Renal pelvis (tissue), 12 donors: ENCODE results near the gene SERINC2. TPM values are rescaled to one million over a fixed set of nuclear protein-coding genes. Genes with fewer than 3 reads are reported as not detected.

ENCODE experiments used
- DNase-seq: peaks from one replicate; pipeline ENCODE4 v3.0.0-alpha.2; 2013
- long read RNA-seq, 16 experiments: transcript quantifications; one replicate each; lab custom pipeline, GENCODE V29; 2026
- polyA plus RNA-seq, 3 donors: library from polyadenylated mRNA; unstranded; fragments of 120-200 nt; gene quantifications; one replicate each; pipeline ENCODE4 v1.2.1, GENCODE V29; 2013; ENCODE audit not compliant: insufficient read length in 3 of 3

The SERINC2 gene
- 10 to 100 TPM; 46.8 to 58.5 (median 58.4) TPM for polyA plus RNA-seq
- long read RNA-seq, donor 1, transcript SERINC2-201 (10 exons, 1,997 nt) = major isoform, 7 of 7 reads
- long read RNA-seq, donor 1, partial matches to known transcripts = 0 of 7 reads
- long read RNA-seq, donor 1, other reads (novel, unspliced or antisense) = 0 of 7 reads
- long read RNA-seq, donor 2, transcript SERINC2-201 (10 exons, 1,997 nt) = major isoform, 15 of 20 reads
- long read RNA-seq, donor 2, partial matches to known transcripts = 0 of 20 reads
- long read RNA-seq, donor 2, other reads (novel, unspliced or antisense) = 5 of 20 reads
- long read RNA-seq, donor 3, transcript SERINC2-201 (10 exons, 1,997 nt) = major isoform, 8 of 21 reads
- long read RNA-seq, donor 3, partial matches to known transcripts = 13 of 21 reads
- long read RNA-seq, donor 3, other reads (novel, unspliced or antisense) = 0 of 21 reads
- long read RNA-seq, donor 4, transcript SERINC2-201 (10 exons, 1,997 nt) = major isoform, 13 of 13 reads
- long read RNA-seq, donor 4, partial matches to known transcripts = 0 of 13 reads
- long read RNA-seq, donor 4, other reads (novel, unspliced or antisense) = 0 of 13 reads
- long read RNA-seq, donor 5, transcript SERINC2-201 (10 exons, 1,997 nt) = major isoform, 7 of 14 reads
- long read RNA-seq, donor 5, partial matches to known transcripts = 7 of 14 reads
- long read RNA-seq, donor 5, other reads (novel, unspliced or antisense) = 0 of 14 reads
- long read RNA-seq, donor 6, transcript SERINC2-201 (10 exons, 1,997 nt) = major isoform, 12 of 12 reads
- long read RNA-seq, donor 6, partial matches to known transcripts = 0 of 12 reads
- long read RNA-seq, donor 6, other reads (novel, unspliced or antisense) = 0 of 12 reads
- long read RNA-seq, donor 7, transcript SERINC2-201 (10 exons, 1,997 nt) = major isoform, 18 of 48 reads
- long read RNA-seq, donor 7, partial matches to known transcripts = 30 of 48 reads
- long read RNA-seq, donor 7, other reads (novel, unspliced or antisense) = 0 of 48 reads
- long read RNA-seq, donor 8, partial matches to known transcripts = 0 of 3 reads
- long read RNA-seq, donor 8, other reads (novel, unspliced or antisense) = 0 of 3 reads
- long read RNA-seq, donor 9, transcript SERINC2-201 (10 exons, 1,997 nt) = major isoform, 23 of 36 reads
- long read RNA-seq, donor 9, partial matches to known transcripts = 8 of 36 reads
- long read RNA-seq, donor 9, other reads (novel, unspliced or antisense) = 5 of 36 reads
- long read RNA-seq, donor 10, transcript SERINC2-201 (10 exons, 1,997 nt) = major isoform, 16 of 30 reads
- long read RNA-seq, donor 10, partial matches to known transcripts = 14 of 30 reads
- long read RNA-seq, donor 10, other reads (novel, unspliced or antisense) = 0 of 30 reads
- long read RNA-seq, donor 11, transcript SERINC2-201 (10 exons, 1,997 nt) = major isoform, 5 of 24 reads
- long read RNA-seq, donor 11, partial matches to known transcripts = 19 of 24 reads
- long read RNA-seq, donor 11, other reads (novel, unspliced or antisense) = 0 of 24 reads
- long read RNA-seq, donor 12, transcript SERINC2-201 (10 exons, 1,997 nt) = major isoform, 29 of 36 reads
- long read RNA-seq, donor 12, partial matches to known transcripts = 7 of 36 reads
- long read RNA-seq, donor 12, other reads (novel, unspliced or antisense) = 0 of 36 reads
- long read RNA-seq, donor 13, transcript SERINC2-201 (10 exons, 1,997 nt) = major isoform, 5 of 5 reads
- long read RNA-seq, donor 13, partial matches to known transcripts = 0 of 5 reads
- long read RNA-seq, donor 13, other reads (novel, unspliced or antisense) = 0 of 5 reads
- long read RNA-seq, donor 14 = 0 reads
- long read RNA-seq, donor 15, transcript SERINC2-201 (10 exons, 1,997 nt) = major isoform, 39 of 56 reads
- long read RNA-seq, donor 15, partial matches to known transcripts = 10 of 56 reads
- long read RNA-seq, donor 15, other reads (novel, unspliced or antisense) = 7 of 56 reads
- long read RNA-seq, donor 16, transcript SERINC2-201 (10 exons, 1,997 nt) = major isoform, 19 of 19 reads
- long read RNA-seq, donor 16, partial matches to known transcripts = 0 of 19 reads
- long read RNA-seq, donor 16, other reads (novel, unspliced or antisense) = 0 of 19 reads

- no peak for DNase-seq
Measured at GRCh38 chr1:31412732-31413404, at the start of gene SERINC2. Gene SERINC2, plus strand, starts transcription at chr1:31413213. Its CDS starts 53 bp downstream, at chr1:31413266.

DNA sequence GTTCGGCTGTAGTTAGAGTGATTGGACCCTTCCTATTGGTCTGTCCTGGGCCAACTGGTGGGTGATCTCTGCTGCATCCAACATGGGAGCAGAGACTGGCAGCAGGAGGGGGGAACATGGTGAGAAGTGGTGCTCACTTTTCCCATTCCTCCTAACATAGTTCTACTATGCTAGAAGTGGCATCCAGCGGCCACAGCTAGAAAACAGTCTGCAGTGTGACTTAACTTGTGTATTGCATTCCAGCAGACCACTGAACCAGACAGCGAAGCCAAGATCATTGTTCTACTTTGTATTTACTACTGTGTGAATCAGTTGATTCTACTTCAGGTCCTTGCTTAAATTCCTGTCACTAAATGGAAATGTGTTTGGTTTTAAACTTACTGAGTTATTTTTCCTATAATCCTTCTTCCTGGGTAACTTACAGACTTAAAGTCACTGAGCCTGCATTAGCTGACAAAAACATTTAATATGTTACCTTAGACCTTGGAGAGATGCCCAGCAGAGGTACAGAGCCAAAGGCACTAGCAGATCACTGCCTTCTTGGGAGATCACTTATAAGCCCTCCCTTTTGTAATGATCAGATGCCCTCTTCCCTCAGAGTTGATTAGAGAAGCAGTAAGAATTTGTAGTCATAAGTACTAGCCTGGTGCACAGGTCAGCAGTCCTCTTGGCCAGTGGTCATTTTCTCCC lies 48.3 kb upstream of the SERINC2 start:
- peak; percentile 64 for DNase-seq

- no peak for DNase-seq
Measured at GRCh38 chr1:31366796-31367195, 46.2 kb upstream of the SERINC2 start.

DNA sequence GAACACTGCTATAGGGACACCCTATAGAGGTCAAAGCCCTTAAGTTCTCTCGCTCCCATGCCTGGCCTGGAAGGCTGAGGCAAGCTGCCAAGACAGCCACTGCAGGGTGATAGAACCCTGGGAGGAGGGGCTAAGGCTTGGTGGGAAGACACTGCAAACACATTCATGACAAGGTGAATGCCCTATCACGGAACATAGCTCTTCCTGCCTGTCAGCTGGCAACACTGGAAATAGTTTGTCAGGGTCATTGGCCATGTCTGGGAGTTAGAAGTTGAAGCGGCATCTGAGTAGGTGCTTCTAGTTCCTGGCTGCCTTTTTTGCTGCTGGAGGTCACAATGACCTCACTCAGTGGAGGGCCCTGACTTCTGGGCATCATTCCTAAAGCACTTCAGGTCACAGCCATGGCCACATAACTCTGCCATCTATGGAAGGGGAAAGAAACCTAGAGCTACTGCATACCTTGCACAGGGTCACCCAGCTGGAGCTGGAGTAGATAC lies 44.4 kb upstream of the SERINC2 start:
- DNase-seq = no peak

- no peak for DNase-seq
Measured at GRCh38 chr1:31370021-31370420, 43.0 kb upstream of the SERINC2 start.

- no peak for DNase-seq
Measured at GRCh38 chr1:31370565-31370964, 42.4 kb upstream of the SERINC2 start.

DNA sequence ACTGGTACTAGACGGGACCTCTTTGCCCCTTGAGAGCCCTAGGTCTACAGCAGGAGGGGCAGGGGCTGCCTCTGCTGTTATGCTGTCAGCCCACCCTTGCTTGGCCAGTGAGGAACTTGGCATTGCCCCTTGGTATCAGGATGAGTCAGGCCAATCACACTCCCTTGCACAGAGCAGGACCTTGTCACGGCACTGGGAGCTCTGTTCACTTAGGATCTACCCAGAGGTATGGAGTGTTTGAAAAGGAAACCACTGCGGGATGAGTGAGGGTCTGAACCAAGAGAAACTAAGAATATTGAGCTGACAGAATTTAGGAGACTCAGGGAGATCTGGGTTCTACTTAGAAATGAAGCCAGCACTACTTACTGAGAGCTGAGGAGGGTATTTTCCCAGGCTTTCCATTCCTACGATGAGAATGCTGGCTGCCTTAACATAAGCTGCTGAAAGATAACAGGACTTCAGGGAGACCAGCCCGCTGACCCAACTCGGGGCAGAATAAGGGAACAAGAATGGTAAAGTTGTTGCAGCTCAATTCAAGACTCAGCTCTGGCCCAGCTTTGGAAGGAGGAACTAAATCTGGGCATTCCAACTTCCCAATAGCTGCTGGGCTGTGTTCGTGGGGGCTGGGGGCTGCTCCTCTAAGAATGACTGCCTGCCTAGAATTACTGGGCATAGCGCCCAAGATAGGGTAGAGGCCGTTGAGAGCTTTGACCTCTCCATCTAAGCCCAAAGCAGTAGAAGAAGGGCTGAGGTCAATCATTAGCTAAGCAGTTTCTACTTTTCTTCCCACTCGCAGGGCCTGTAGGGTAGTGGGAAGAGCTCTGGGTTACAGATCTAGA lies 41.7 kb upstream of the SERINC2 start:
- DNase-seq = no peak

- no peak for DNase-seq
Measured at GRCh38 chr1:31372051-31372450, 41.0 kb upstream of the SERINC2 start.

GRCh38 chr1:31372751-31373055 lies 40.3 kb upstream of the SERINC2 start:
- no peak for DNase-seq

GRCh38 chr1:31373056-31373896 lies 39.7 kb upstream of the SERINC2 start, which contains the start of gene FABP3:
Gene FABP3, minus strand, starts transcription at chr1:31373076. Its CDS starts 62 bp downstream, at chr1:31373014.
- peak; percentile 85 for DNase-seq

- DNase-seq = no peak
Measured at GRCh38 chr1:31373897-31374486, 39.0 kb upstream of the SERINC2 start.

DNA sequence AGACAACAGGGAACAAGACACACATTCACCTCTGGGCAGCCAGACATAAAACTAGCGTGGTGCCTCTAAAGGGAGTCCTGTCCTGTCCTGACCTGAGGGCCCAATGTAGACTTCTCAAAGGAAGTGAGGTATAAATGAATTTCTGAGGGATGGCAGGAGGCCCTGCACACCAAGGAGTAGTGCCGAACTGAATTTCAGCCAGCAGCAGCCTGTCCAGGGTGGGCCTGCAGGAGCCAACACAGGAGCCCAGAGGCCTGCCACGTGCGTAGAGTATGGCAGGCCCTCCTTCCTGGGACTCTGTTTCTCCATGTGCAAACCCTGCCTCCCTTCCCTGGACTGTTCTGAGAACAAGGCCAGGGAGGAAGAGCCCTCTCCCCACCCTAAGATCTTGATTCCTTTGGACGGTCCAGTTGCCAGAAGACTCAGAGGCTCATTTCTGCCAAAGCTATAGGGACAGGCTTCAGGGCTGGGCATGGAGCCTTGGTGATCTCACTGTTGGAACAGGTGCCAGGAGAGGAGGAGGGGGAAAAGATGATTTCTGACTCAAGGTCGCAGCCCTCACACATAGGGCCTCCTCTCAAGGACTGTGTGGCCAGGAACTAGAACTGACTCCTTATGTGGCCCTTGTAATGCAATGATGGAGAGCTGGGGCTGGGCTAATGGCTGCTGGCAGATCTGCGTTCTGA lies 38.4 kb upstream of the SERINC2 start:
- no peak for DNase-seq

- DNase-seq = no peak
Measured at GRCh38 chr1:31376375-31377134, 36.5 kb upstream of the SERINC2 start.

DNA sequence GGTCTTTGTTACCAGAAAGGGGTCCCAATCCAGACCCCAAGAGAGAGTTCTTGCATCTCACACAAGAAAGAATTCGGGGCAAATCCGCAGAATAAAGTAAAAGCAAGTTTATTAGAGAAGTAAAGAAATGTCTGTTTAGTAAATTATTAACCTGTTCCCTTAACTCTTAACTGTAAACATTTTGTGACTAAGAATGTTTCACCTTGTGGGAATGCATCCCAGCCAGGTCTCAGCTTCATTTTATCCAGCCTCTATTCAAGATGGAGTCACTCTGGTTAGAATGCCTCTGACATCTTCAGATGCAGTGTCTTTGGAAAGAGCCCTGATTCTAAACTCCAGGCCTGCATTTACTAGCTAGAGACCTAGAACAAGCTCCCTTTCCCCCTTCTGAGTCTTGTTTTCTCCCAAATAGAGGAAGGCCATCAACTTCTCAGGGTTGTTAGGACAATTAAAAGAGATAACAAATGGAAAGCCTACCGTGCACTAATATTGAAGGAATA lies 35.6 kb upstream of the SERINC2 start:
- no peak for DNase-seq

- no peak for DNase-seq
Measured at GRCh38 chr1:31378001-31378400, 35.0 kb upstream of the SERINC2 start.
